SHP77 treated with DMSO at 0.1 percent for 48 hours (cell line): ENCODE measurements around the gene KLF17.

Experiments used
- DNase-seq: peaks from one replicate; lab custom pipeline; 2025; lab: John Stamatoyannopoulos, UW

Gene KLF17

GRCh38 chr1:44152692-44153091, 34.1 kb downstream of the KLF17 start:
- no peak for DNase-seq

GRCh38 chr1:44154049-44154448, 35.4 kb downstream of the KLF17 start:
- no peak for DNase-seq

GRCh38 chr1:44157903-44158302, 39.3 kb downstream of the KLF17 start:
- no peak for DNase-seq

- no peak for DNase-seq
These were observed 40.2 kb downstream of the KLF17 start for GRCh38 chr1:44158871-44159270.

- no peak for DNase-seq
These were observed 42.9 kb downstream of the KLF17 start for GRCh38 chr1:44161546-44161945.

GRCh38 chr1:44168520-44169098, 50.0 kb downstream of the KLF17 start:
- DNase-seq, result no peak

GRCh38 chr1:44170281-44170823, 51.7 kb downstream of the KLF17 start:
- no peak for DNase-seq

GRCh38 chr1:44174630-44175029, 56.0 kb downstream of the KLF17 start:
- no peak for DNase-seq
